HAP-1 (cell line): ENCODE measurements around the gene NT5C2.

Experiments used
- DNase-seq, 2 experiments: peaks; one replicate each; pipeline ENCODE4 v3.0.0-alpha.2; 2016 to 2020; ENCODE audit warnings: low spot score in 2 of 2
- H3K27me3 ChIP-seq: fragments of 250-450 bp; sonication (Bioruptor Pico); 2 replicates; pipeline ENCODE4 v1.5.1; 2020; ENCODE audit warnings: low read depth, mild to moderate bottlenecking, moderate library complexity
- H3K36me3 ChIP-seq: fragments of 250-450 bp; sonication (Bioruptor Pico); replicated peaks from 2 replicates; pipeline ENCODE4 v1.5.1; 2020; ENCODE audit warnings: mild to moderate bottlenecking
- H3K4me1 ChIP-seq: fragments of 250-450 bp; sonication (Bioruptor Pico); 2 replicates; pipeline ENCODE4 v1.5.1; 2020; ENCODE audit warnings: mild to moderate bottlenecking
- H3K4me3 ChIP-seq: fragments of 250-450 bp; sonication (Bioruptor Pico); 2 replicates; pipeline ENCODE4 v1.5.1; 2020; ENCODE audit warnings: mild to moderate bottlenecking, moderate library complexity
- H3K9me3 ChIP-seq: fragments of 250-450 bp; sonication (Bioruptor Pico); 2 replicates; pipeline ENCODE4 v1.5.1; 2020; ENCODE audit warnings: mild to moderate bottlenecking, moderate library complexity
- in situ Hi-C: fragments of 300-500 bp; cut with MboI; formaldehyde crosslinking; loops from 3 replicates; pipeline ENCODE4 v1.14.3; 2020; ENCODE audit warnings: low sequenced_read_pairs, inconsistent platforms, mixed read lengths

Gene NT5C2

GRCh38 chr10:103054621-103055020 is 138.5 kb downstream of the NT5C2 start:
- Histone ChIP-seq H3K4me3 (no peak overlapping the region), H3K9me3 (no peaks in the 10 kb centered on the region), H3K36me3 (no peaks in the 10 kb centered on the region), H3K27me3 (no peaks in the 10 kb centered on the region), H3K4me1 (no peaks in the 10 kb centered on the region)
- no peak for DNase-seq
- in situ Hi-C loops = loop anchor here (10.0 kb wide), 1 partner anchor 140 kb away; the partner anchor contains the start of gene CNNM2

GRCh38 chr10:103053659-103054581 is 139.2 kb downstream of the NT5C2 start:
- peak; percentile 46 to 62 for DNase-seq
- no peaks in the 10 kb centered on the region for H3K27me3 ChIP-seq
- in situ Hi-C loops = loop anchor here (10.0 kb wide), 1 partner anchor 139 kb away; the partner anchor contains the start of gene CNNM2
- H3K4me3 ChIP-seq = no peak overlapping the region
- no peaks in the 10 kb centered on the region for H3K4me1 ChIP-seq
- H3K9me3 ChIP-seq = no peaks in the 10 kb centered on the region
- no peaks in the 10 kb centered on the region for H3K36me3 ChIP-seq

- in situ Hi-C loops = no loop called here
- no peak overlapping the region for H3K4me3 ChIP-seq
- H3K4me1 ChIP-seq = peaks cover 5% of the 10 kb centered on the region; the same call in 1 of the 2 replicates
- H3K36me3 ChIP-seq = no peaks in the 10 kb centered on the region
- H3K9me3 ChIP-seq = no peaks in the 10 kb centered on the region
- no peak for DNase-seq
- H3K27me3 ChIP-seq = no peaks in the 10 kb centered on the region
These were observed 143.8 kb downstream of the NT5C2 start for GRCh38 chr10:103049237-103049636.

- Histone ChIP-seq H3K9me3 (no peaks in the 10 kb centered on the region), H3K27me3 (no peaks in the 10 kb centered on the region), H3K4me3 (no peak overlapping the region), H3K4me1 (peaks cover 11% of the 10 kb centered on the region), H3K36me3 (no peaks in the 10 kb centered on the region)
- in situ Hi-C loops = no loop called here
- DNase-seq = no peak
These were observed 145.7 kb downstream of the NT5C2 start for GRCh38 chr10:103047381-103047780.

GRCh38 chr10:103045961-103046360 is 147.1 kb downstream of the NT5C2 start:
- Histone ChIP-seq H3K36me3 (no peaks in the 10 kb centered on the region), H3K4me1 (peaks cover 11% of the 10 kb centered on the region), H3K4me3 (no peak overlapping the region), H3K9me3 (no peaks in the 10 kb centered on the region), H3K27me3 (no peaks in the 10 kb centered on the region)
- in situ Hi-C loops = no loop called here
- no peak for DNase-seq

- in situ Hi-C loops = no loop called here
- DNase-seq = peak in 1 of 2 experiments; percentile 23
- H3K4me3 ChIP-seq = no peak overlapping the region
These were observed 148.1 kb downstream of the NT5C2 start for GRCh38 chr10:103044942-103045489.

GRCh38 chr10:103042908-103043307 is 150.2 kb downstream of the NT5C2 start:
- in situ Hi-C loops = no loop called here
- Histone ChIP-seq H3K4me3 (no peak overlapping the region), H3K27me3 (no peaks in the 10 kb centered on the region), H3K9me3 (no peaks in the 10 kb centered on the region), H3K36me3 (no peaks in the 10 kb centered on the region), H3K4me1 (peaks cover 11% of the 10 kb centered on the region)
- DNase-seq = no peak

More at GRCh38 chr10:103044942-103045489, 148.1 kb downstream of the NT5C2 start:
- Histone ChIP-seq H3K9me3 (no peaks in the 10 kb centered on the region), H3K4me1 (peaks cover 11% of the 10 kb centered on the region), H3K27me3 (no peaks in the 10 kb centered on the region), H3K36me3 (no peaks in the 10 kb centered on the region)

GRCh38 chr10:103042129-103042528 is 150.9 kb downstream of the NT5C2 start:
- Histone ChIP-seq H3K4me1 (peaks cover 11% of the 10 kb centered on the region), H3K4me3 (no peak overlapping the region), H3K36me3 (no peaks in the 10 kb centered on the region), H3K27me3 (no peaks in the 10 kb centered on the region), H3K9me3 (no peaks in the 10 kb centered on the region)
- in situ Hi-C loops = no loop called here
- no peak for DNase-seq

GRCh38 chr10:103041391-103041790 is 151.7 kb downstream of the NT5C2 start:
- Histone ChIP-seq H3K4me3 (no peak overlapping the region), H3K27me3 (no peaks in the 10 kb centered on the region), H3K36me3 (no peaks in the 10 kb centered on the region), H3K4me1 (peaks cover 11% of the 10 kb centered on the region), H3K9me3 (no peaks in the 10 kb centered on the region)
- in situ Hi-C loops = no loop called here
- DNase-seq = no peak

GRCh38 chr10:103040418-103040817 is 152.7 kb downstream of the NT5C2 start:
- in situ Hi-C loops = no loop called here
- H3K27me3 ChIP-seq = no peaks in the 10 kb centered on the region
- DNase-seq = no peak

GRCh38 chr10:103038570-103038969 is 154.5 kb downstream of the NT5C2 start:
- Histone ChIP-seq H3K4me3 (no peak overlapping the region), H3K27me3 (no peaks in the 10 kb centered on the region), H3K9me3 (no peaks in the 10 kb centered on the region), H3K4me1 (peaks cover 4% of the 10 kb centered on the region), H3K36me3 (no peaks in the 10 kb centered on the region)
- no peak for DNase-seq
- in situ Hi-C loops = no loop called here

More at GRCh38 chr10:103040418-103040817, 152.7 kb downstream of the NT5C2 start:
- Histone ChIP-seq H3K9me3 (no peaks in the 10 kb centered on the region), H3K36me3 (no peaks in the 10 kb centered on the region), H3K4me3 (no peak overlapping the region), H3K4me1 (peaks cover 11% of the 10 kb centered on the region)
